Transverse colon (tissue), 4 donors: Measurements from ENCODE around the gene MTSS2. TPM values are rescaled to one million over a fixed set of nuclear protein-coding genes. Genes with fewer than 3 reads are reported as not detected.
A peak's percentile ranks its signal among the peaks of the same experiment; 100 is the strongest.

Source experiments
- DNase-seq: peaks from one replicate; pipeline ENCODE4 v3.0.0-alpha.2; 2019
- H3K27ac ChIP-seq, 4 donors: fragments of 200-600 bp; sonication (generic); 2 replicates each; pipeline ENCODE4 v1.5.1; 2016 to 2018; ENCODE audit warnings: inconsistent platforms in 4 of 4
- H3K27me3 ChIP-seq: fragments of 200-600 bp; sonication (generic); 2 replicates; pipeline ENCODE4 v1.5.1; 2017; ENCODE audit warnings: inconsistent platforms
- H3K36me3 ChIP-seq, 4 donors: fragments of 200-600 bp; sonication (generic); 2 replicates each; pipeline ENCODE4 v1.5.1; 2017 to 2019; ENCODE audit warnings: inconsistent platforms in 4 of 4
- H3K4me1 ChIP-seq, 4 donors: fragments of 200-600 bp; sonication (generic); 2 replicates each; pipeline ENCODE4 v1.5.1; 2017 to 2020; ENCODE audit warnings: inconsistent platforms in 4 of 4
- H3K4me3 ChIP-seq, 4 donors: fragments of 200-600 bp; sonication (generic); 1 replicate in 1 of 4; 2 replicates in 3 of 4; pipeline versions ENCODE4 v1.5.1 to v1.6.1; 2017 to 2019; ENCODE audit warnings: inconsistent platforms in 4 of 4
- H3K9me3 ChIP-seq, 2 donors: fragments of 200-600 bp; sonication (generic); 2 replicates each; pipeline ENCODE4 v1.5.1; 2017 to 2019; ENCODE audit warnings: inconsistent platforms in 2 of 2
- CTCF ChIP-seq, 5 experiments: fragments of 200-600 bp in 3 of 5; fragments of 450-650 bp in 2 of 5; sonication (generic) in 3 of 5; IDR thresholded peaks; 1 replicate in 2 of 5; 2 replicates in 3 of 5; pipeline ENCODE4 v1.5.1; 2016 to 2017; ENCODE audit warnings: antibody characterized with exemption in 5 of 5, inconsistent platforms in 3 of 5, mild to moderate bottlenecking in 2 of 5, moderate library complexity in 1 of 5
- EP300 ChIP-seq: sonication (generic); formaldehyde crosslinking; IDR thresholded peaks from one replicate; pipeline ENCODE4 v1.6.1; 2017; ENCODE audit warnings: antibody characterized with exemption, low read depth
- POLR2A ChIP-seq: fragments of 450-650 bp; IDR thresholded peaks from one replicate; pipeline ENCODE4 v1.6.1; 2016; ENCODE audit warnings: antibody characterized with exemption, mild to moderate bottlenecking, moderate library complexity
- POLR2AphosphoS5 ChIP-seq, 3 donors: sonication (generic); formaldehyde crosslinking; IDR thresholded peaks; one replicate each; pipeline ENCODE4 v1.6.1; 2016; ENCODE audit warnings: antibody characterized with exemption in 3 of 3
- WGBS, 2 donors: methylation state at CpG; one replicate each; pipeline ENCODE4 v1.1.5; 2018; ENCODE audit warnings: low coverage in 1 of 2; 5-methylcytosine and 5-hydroxymethylcytosine counted together
- in situ Hi-C, 4 donors: fragments of 200-750 bp; cut with MboI; loops; one replicate each; pipeline versions ENCODE4 v1.15.0 to v1.15.1; 2017; ENCODE audit warnings: low sequenced_read_pairs in 3 of 4, low pct_ligation_motif_present in 1 of 4, low pct_unique_long_range_greater_than_20kb in 1 of 4
- intact Hi-C: fragments of 100-400 bp; cut with DNase I; formaldehyde crosslinking; loops from one replicate; pipeline ENCODE4 v1.15.1; 2023; ENCODE audit warnings: low total_unique reads
- total RNA-seq, 4 donors: library from RNA; depleted of rRNA; stranded (reverse); fragments of >200 nt; gene quantifications; one replicate each; pipeline ENCODE4 v1.1.0, GENCODE V29; 2016

Gene MTSS2
- total RNA-seq, 4 donors from 2014 or later, result 13.9 to 149 (median 33.8) TPM

DNA sequence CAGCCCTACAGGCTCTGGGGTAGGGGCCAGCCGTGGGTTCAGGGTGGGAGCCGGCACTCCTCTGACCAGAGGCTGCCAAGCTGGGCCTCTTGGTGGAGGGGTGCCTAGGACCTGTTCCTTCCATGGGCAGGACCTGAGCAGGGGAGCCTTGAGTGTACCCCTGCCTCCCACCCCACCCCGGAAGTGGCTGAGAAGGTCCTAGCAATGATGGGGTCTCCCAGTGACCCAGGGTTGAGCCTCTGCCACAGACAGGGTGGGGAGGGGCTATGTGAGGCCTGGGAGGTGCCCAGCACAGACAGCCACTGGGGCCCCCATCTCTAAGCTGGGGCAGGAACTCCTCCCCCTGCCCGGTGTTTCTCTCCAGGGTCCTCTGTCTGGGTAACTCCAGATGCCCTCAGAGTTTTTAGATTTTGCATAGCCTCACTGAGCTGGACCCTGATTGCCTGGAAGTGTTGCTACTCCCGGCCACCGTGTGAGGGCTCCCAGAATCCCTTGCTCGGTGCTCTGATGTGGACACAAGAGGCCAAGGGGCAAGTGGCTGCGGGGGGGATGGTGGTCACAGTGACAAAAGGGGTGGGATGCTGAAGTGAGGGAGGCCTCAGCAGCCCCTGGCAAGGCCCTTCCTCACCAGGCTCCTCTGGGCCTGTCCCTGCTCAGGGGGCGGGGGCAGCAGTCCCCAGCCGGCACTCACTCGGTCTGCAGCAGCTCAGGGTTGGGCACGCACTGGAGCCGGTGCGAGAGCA is 6.4 kb upstream of the MTSS2 start:
- Histone ChIP-seq H3K4me3 (no peak overlapping the region), H3K36me3 (no peaks in the 10 kb centered on the region), H3K4me1 (peaks cover 78 to 98% (median 94%) of the 10 kb centered on the region in 4 donors), H3K27me3 (no peaks in the 10 kb centered on the region), H3K27ac (peak overlapping the region; percentile 87 to 95 (median 91)), H3K9me3 (no peaks in the 10 kb centered on the region)
- intact Hi-C loops (no loop called here), in situ Hi-C loops (no loop called here)
- TF ChIP-seq EP300, result no peak
- TF ChIP-seq POLR2AphosphoS5 (IDR thresholded peaks at IDR 0.05), result no peak
- TF ChIP-seq POLR2A, result peak; percentile 4
- TF ChIP-seq CTCF (IDR thresholded peaks at IDR 0.05), result no peak
- 67% methylated on average over 13 of the region's 14 CpGs; no CpG with 5 or more reads in 1 of the 2 donors for WGBS, 2 donors
- DNase-seq, result no peak

DNA sequence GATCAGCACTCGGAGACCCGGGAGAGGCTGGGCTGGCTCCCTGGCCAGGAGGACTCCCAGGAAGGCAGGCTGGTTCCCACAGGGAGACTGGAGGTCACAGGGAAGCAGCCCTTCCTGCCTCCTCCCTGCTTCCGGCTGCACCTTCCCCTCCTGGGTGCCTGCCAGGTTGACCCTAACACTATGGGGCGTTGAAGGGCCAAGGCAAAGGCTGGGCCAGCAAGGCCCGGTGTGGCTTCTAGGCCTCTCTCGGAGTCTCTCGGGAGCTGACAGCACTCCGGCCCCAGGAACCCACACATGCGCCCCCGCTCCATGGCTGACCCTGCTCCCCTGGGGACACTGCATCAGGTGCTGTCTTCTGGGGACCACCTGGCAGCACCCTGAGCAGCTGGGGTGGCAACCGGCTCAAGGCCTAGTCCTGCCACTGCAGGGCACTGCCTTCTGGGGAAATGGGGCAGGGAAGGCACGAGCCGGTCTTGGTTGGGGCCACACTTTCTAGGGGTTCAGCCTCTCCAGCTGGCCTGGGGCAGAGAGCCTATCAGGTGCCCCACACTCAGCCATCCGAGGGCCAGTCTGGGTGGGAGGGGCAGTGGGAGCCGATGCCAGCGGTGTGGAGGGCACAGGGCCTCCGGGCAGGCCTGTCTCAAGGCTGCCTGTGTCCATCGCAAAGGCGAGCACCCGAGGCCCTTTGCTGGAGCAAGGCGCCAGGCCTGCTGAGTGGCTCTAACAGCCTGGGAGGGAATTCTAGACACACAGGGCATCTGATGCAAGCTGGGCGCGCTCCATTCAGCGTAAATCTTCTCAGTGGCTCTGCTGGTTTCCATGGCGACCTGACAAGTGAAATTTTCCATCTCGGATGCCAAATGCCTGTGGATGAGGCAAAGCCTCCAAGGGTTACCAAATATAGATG is 5.6 kb upstream of the MTSS2 start:
- in situ Hi-C loops (no loop called here), intact Hi-C loops (no loop called here)
- Histone ChIP-seq H3K36me3 (no peaks in the 10 kb centered on the region), H3K4me3 (no peak overlapping the region), H3K27me3 (no peaks in the 10 kb centered on the region), H3K27ac (peak overlapping the region; percentile 87 to 95 (median 91)), H3K4me1 (peaks cover 76 to 98% (median 94%) of the 10 kb centered on the region in 4 donors), H3K9me3 (no peaks in the 10 kb centered on the region)
- TF ChIP-seq POLR2AphosphoS5 (IDR thresholded peaks at IDR 0.05) (peak; percentile 62 to 76 (median 70)), CTCF (IDR thresholded peaks at IDR 0.05) (no peak)
- peak; percentile 69 for DNase-seq
- 79% methylated on average over 16 of the region's 26 CpGs; no CpG with 5 or more reads in 1 of the 2 donors for WGBS, 2 donors

DNA sequence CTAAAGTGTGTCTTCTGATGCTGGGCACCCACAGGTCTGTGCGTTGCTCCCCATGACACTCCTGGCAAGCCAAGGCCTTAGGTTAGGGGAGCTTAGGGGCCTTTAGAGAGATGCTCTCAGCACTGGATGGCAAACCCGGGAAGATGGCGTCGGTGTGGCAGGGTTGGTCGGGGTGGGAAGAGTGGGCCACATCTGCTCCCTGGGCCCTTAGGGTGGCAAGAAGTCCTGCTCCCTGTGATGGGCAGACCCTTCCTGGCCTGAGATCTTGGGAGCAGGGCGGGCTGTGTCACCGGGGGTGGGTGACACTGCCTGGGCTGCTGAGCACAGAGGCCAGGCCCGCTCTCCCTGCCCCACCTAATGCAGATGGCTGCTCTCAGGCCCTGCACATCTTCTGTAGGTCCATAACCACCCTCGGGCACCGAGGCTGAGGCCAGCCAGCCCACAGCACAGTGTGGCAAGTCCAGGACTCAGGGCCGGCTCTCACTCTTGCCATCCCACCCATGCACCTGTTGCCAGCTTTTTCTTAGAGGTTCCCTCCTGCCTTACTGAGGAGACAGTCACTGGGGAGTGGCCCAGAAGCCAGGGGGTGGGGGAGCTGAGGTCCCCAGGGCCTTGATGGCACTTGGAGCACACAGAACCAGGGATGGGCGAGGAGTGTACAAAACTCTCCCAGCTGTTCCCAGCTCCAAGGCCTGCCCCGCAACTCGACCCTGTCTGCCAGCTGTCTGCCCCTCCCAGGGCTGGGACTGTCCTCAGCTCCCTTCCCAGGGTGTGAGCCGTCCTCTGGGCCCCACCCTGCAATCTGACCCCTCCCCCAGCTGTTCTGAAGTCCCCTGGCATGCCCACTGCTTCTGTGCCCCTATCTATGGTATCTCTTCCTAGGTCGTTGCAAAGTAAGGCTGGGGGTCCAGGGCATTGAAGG is 4.4 kb upstream of the MTSS2 start:
- Histone ChIP-seq H3K27ac (peak overlapping the region; percentile 87 to 95 (median 91)), H3K4me1 (peaks cover 76 to 92% (median 87%) of the 10 kb centered on the region in 4 donors), H3K36me3 (no peaks in the 10 kb centered on the region), H3K4me3 (no peak overlapping the region), H3K9me3 (no peaks in the 10 kb centered on the region), H3K27me3 (peaks cover 4% of the 10 kb centered on the region)
- TF ChIP-seq POLR2A (no peak), CTCF (IDR thresholded peaks at IDR 0.05) (no peak), POLR2AphosphoS5 (IDR thresholded peaks at IDR 0.05) (peak in 2 of 3 donors; percentile 18 to 43), EP300 (no peak)
- peak; percentile 65 for DNase-seq
- WGBS, 2 donors, result 67% methylated on average over 13 of the region's 16 CpGs; no CpG with 5 or more reads in 1 of the 2 donors
- intact Hi-C loops (no loop called here), in situ Hi-C loops (loop anchor here in 1 of 4 donors (10.0 kb wide), 1 partner anchor 75 kb away; no protein-coding TSS in a partner anchor)
